LNCaP clone FGC (cell line): ENCODE data around the gene TMEM120A.

Source experiments
- DNase-seq: peaks from one replicate; pipeline ENCODE4 v3.0.0-alpha.2; 2011; ENCODE audit warnings: low read depth
- H3K4me3 ChIP-seq: 2 replicates; pipeline ENCODE4 v1.5.1; 2011; ENCODE audit warnings: mild to moderate bottlenecking, low read depth, low read length, control low read depth
- CTCF ChIP-seq: IDR thresholded peaks from 2 replicates; pipeline ENCODE4 v1.5.1; 2012; ENCODE audit warnings: mild to moderate bottlenecking; ENCODE audit not compliant: control insufficient read depth, insufficient read depth; ENCODE audit errors: extremely low read depth

The TMEM120A gene

GRCh38 chr7:76003351-76003750 lies 9.0 kb upstream of the TMEM120A start:
- no peak for DNase-seq
- no peak overlapping the region for H3K4me3 ChIP-seq
- TF ChIP-seq CTCF = no peak

GRCh38 chr7:76002822-76003221 lies 8.4 kb upstream of the TMEM120A start:
- no peak for TF ChIP-seq CTCF
- DNase-seq = no peak
- H3K4me3 ChIP-seq = no peak overlapping the region

GRCh38 chr7:76002139-76002538 lies 7.7 kb upstream of the TMEM120A start:
- no peak overlapping the region for H3K4me3 ChIP-seq
- no peak for DNase-seq
- TF ChIP-seq CTCF = no peak

- no peak for TF ChIP-seq CTCF
- DNase-seq = no peak
- H3K4me3 ChIP-seq = no peak overlapping the region
Measured at GRCh38 chr7:76000566-76000965, 6.2 kb upstream of the TMEM120A start.

- no peak for TF ChIP-seq CTCF
- DNase-seq = no peak
- no peak overlapping the region for H3K4me3 ChIP-seq
Measured at GRCh38 chr7:75998038-75998437, 3.6 kb upstream of the TMEM120A start.

GRCh38 chr7:75996476-75996875 lies 2.1 kb upstream of the TMEM120A start:
- TF ChIP-seq CTCF = no peak
- DNase-seq = no peak
- H3K4me3 ChIP-seq = no peak overlapping the region

- no peak for DNase-seq
- TF ChIP-seq CTCF = no peak
- H3K4me3 ChIP-seq = no peak overlapping the region
Measured at GRCh38 chr7:75995996-75996395, 1.6 kb upstream of the TMEM120A start.
